Posterior vena cava (tissue), 2 donors: ENCODE measurements around the gene EXOC2. TPM values are rescaled to one million over a fixed set of nuclear protein-coding genes. Genes with fewer than 3 reads are reported as not detected.
"Not testable (repeated sequence)": the region's sequence is repeated elsewhere in the genome, so short reads cannot be mapped to it uniquely, and the experiment has no call there.

Experiments
- DNase-seq: peaks from one replicate; pipeline ENCODE4 v3.0.0-alpha.2; 2020; ENCODE audit warnings: low spot score
- intact Hi-C, 2 donors: fragments of 100-400 bp; cut with DNase I; formaldehyde crosslinking; loops; one replicate each; pipeline versions ENCODE4 v1.14.1 to v1.14.2; 2022 to 2023
- total RNA-seq, 2 donors: library from RNA; stranded (reverse); fragmentation: NEBNext Ultra II Directional; extraction: Animal tissue kit (Norgen Biotek cat#: 25700); gene quantifications; one replicate each; pipeline ENCODE4 v1.2.1, GENCODE V29; 2021
- donor health status: DM: yes; HTN: yes; CAD: no.
- donor health status: DM: yes; HTN: yes; CAD: no.

Gene EXOC2
- total RNA-seq, 2 donors from 2014 or later = 16.7 to 20.5 TPM

GRCh38 chr6:604579-604978 is 88.4 kb downstream of the EXOC2 start:
- intact Hi-C loops = no loop called here
- no peak for DNase-seq

- DNase-seq = no peak
- intact Hi-C loops = no loop called here
Observed at GRCh38 chr6:603265-603664, 89.7 kb downstream of the EXOC2 start.

GRCh38 chr6:599576-600448 is 93.1 kb downstream of the EXOC2 start:
- intact Hi-C loops = loop anchor here in 1 of 2 donors (5.0 to 10.0 kb wide), 2 partner anchors 577 to 795 kb away; no protein-coding TSS in a partner anchor
- DNase-seq = no peak

GRCh38 chr6:593907-594212 is 99.1 kb downstream of the EXOC2 start:
- no peak for DNase-seq

GRCh38 chr6:593139-593906 is 99.6 kb downstream of the EXOC2 start:
- intact Hi-C loops = loop anchor here (5.0 to 10.0 kb wide), 3 partner anchors 789 to 804 kb away; no protein-coding TSS in a partner anchor
- no peak for DNase-seq

More at GRCh38 chr6:593907-594212, 99.1 kb downstream of the EXOC2 start:
- intact Hi-C loops = loop anchor here (5.0 to 10.0 kb wide), 3 partner anchors 788 to 803 kb away; no protein-coding TSS in a partner anchor

GRCh38 chr6:589090-589489 is 103.8 kb downstream of the EXOC2 start:
- intact Hi-C loops = no loop called here
- DNase-seq = no peak

GRCh38 chr6:586553-586952 is 106.4 kb downstream of the EXOC2 start:
- DNase-seq = no peak
- intact Hi-C loops = no loop called here

- intact Hi-C loops = no loop called here
- no peak for DNase-seq
Observed at GRCh38 chr6:583635-584034, 109.3 kb downstream of the EXOC2 start.

- intact Hi-C loops = no loop called here
- no peak for DNase-seq
Observed at GRCh38 chr6:583116-583515, 109.8 kb downstream of the EXOC2 start.

- DNase-seq = no peak
- intact Hi-C loops = no loop called here
Observed at GRCh38 chr6:582370-582769, 110.6 kb downstream of the EXOC2 start.

- DNase-seq = no peak
- intact Hi-C loops = no loop called here
Observed at GRCh38 chr6:579339-579738, 113.6 kb downstream of the EXOC2 start.

- no peak for DNase-seq
- intact Hi-C loops = no loop called here
Observed at GRCh38 chr6:572596-573265, 120.2 kb downstream of the EXOC2 start.

GRCh38 chr6:571892-572291 is 121.0 kb downstream of the EXOC2 start:
- intact Hi-C loops = no loop called here
- DNase-seq = no peak

- intact Hi-C loops = no loop called here
- DNase-seq = no peak
Observed at GRCh38 chr6:570825-571224, 122.1 kb downstream of the EXOC2 start.

- no peak for DNase-seq
- intact Hi-C loops = no loop called here
Observed at GRCh38 chr6:568954-569523, 123.9 kb downstream of the EXOC2 start.

GRCh38 chr6:568085-568484 is 124.9 kb downstream of the EXOC2 start:
- DNase-seq = no peak
- intact Hi-C loops = no loop called here

- DNase-seq = no peak
- intact Hi-C loops = no loop called here
Observed at GRCh38 chr6:563863-564262, 129.1 kb downstream of the EXOC2 start.

- DNase-seq = no peak
- intact Hi-C loops = no loop called here
Observed at GRCh38 chr6:562052-562676, 130.8 kb downstream of the EXOC2 start.

GRCh38 chr6:561335-561734 is 131.6 kb downstream of the EXOC2 start:
- intact Hi-C loops, DNase-seq: not testable (repeated sequence)
